Fibroblast of pulmonary artery (primary cell): Measurements from ENCODE around the gene NUFIP1.

Experiments
- DNase-seq: peaks from one replicate; pipeline ENCODE4 v3.0.0-alpha.2; 2010; ENCODE audit warnings: low read depth
- H3K4me3 ChIP-seq: replicated peaks from 2 replicates; pipeline ENCODE4 v1.5.1; 2011; ENCODE audit warnings: low read depth, mild to moderate bottlenecking, control low read depth, low read length, moderate library complexity
- CTCF ChIP-seq: IDR thresholded peaks from 2 replicates; pipeline ENCODE4 v1.5.1; 2011; ENCODE audit warnings: mild to moderate bottlenecking, control low read depth, low read length, inconsistent platforms; ENCODE audit errors: missing control alignments

NUFIP1 gene

DNA sequence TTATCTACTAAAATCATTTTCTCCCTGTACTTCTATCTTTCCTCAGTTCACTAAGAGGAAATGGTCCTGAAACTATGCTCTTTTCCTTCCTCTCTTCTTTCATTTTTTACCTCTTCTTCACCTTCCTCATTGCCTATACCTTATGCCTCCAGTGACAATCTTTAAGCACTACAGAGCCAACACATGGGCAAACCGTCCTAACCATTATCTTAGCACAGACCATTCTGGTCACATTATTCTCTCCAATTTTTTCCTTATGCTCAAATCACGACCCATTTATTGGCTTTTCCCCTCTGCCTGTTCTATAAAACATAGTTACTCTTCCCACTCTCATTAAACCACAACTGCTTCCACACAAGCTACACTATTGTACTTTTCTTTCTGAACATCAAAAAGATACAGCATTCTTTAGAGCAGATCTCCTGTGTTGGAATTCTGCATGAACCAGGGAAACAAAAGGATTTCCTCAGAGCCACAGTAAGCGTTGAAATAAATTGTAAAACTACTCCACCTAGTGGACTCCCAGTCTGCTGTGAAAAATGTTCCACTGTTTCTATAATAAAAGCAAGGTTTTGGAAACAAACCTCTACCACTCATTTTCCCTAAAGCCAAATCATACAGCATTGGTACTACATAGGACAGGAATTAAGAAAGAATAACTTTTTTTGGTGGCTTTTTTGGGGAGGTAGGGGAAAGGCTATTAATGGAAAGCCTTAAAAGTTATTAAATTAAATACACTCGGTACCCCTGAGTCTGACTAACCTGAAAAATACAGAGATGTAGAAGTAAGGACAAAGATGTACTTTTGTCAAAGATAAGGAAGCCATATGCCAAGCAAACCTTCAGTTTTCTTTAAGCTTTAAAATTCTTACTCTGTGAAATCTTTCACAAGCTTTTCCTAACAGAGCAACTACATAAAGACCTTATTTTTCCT is 19.5 kb downstream of the NUFIP1 start:
- no peak overlapping the region for H3K4me3 ChIP-seq
- peak; percentile 81 for DNase-seq
- TF ChIP-seq CTCF: peak; percentile 76

DNA sequence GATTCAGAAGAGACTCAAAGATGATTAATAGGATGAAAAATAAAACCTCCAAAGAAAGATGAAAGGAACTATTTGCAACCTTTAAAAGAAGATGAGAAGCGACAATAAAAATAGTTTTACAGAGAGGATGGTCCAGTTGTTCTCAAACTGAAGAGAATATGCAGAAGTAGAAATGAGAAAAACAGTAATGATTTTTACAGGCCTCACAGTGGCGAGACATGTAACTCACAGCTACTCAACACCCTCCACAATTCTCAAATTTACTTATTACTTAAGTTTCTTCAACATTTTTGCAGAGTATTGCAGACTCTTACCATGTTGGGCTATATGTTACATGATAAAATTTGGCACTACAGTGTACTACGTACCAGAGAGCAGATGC is 20.8 kb downstream of the NUFIP1 start:
- no peak overlapping the region for H3K4me3 ChIP-seq
- no peak for DNase-seq
- no peak for TF ChIP-seq CTCF

- no peak overlapping the region for H3K4me3 ChIP-seq
- peak; percentile 63 for DNase-seq
- peak; percentile 56 for TF ChIP-seq CTCF
Measured at GRCh38 chr13:44967704-44968433, 21.4 kb downstream of the NUFIP1 start.

DNA sequence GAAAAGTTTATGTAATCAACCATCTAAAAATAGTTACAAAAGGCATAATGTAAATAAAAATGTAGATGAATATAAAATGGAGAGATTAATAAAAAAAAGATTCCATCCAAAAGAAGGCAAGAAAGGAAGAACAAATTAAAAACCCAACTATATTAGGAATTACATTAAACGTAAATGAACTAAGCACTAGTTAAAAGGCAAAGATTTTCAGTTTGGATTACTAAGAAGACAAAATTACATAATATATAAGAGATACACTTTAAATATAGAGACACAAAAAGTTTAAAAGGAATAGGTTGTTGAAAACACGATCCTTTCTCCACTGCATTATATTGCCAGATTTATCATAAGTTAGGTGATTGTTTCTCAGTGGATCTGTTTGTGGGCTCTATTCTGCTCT is 27.3 kb downstream of the NUFIP1 start:
- TF ChIP-seq CTCF: no peak
- DNase-seq: no peak
- no peak overlapping the region for H3K4me3 ChIP-seq

DNA sequence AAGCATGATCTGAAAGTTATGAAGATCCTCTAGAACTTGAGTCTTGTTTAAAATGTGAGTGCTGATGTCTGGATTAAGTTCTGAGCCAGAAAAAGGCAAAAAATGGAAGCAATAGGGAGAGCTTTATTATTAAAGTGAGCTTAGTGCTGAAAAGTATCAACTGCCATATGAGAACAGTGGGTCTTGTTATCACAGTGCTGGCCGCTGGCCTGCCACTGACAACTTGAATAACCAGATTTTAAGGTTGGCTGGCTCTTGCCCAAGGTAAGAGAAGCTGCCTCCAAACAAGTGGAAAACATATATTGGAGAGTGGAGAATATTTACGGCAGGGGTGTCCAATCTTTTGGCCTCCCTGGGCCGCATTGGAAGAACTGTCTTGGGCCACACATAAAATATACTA is 33.9 kb downstream of the NUFIP1 start:
- H3K4me3 ChIP-seq: no peak overlapping the region
- TF ChIP-seq CTCF: no peak
- no peak for DNase-seq

DNA sequence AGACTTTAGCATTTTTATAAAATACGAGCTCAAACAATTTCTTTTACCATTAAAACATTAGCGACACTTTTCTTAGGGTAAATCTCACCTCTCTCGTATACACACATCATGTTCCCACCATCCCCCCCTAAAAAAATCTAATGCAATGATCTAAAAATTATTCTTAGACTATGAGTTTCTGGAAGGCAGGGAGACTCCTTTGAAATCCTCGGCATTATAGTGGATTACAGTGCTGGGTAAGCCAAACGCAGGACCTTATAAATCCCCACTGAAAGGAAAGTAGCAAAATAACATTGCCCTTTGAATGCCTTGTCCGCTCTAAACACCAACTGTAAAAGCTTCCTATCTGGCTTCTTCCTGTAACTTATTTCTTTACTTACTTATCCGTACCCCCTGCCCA is 35.0 kb downstream of the NUFIP1 start:
- no peak for TF ChIP-seq CTCF
- DNase-seq: no peak

More for the DNA sequence above, 35.0 kb downstream of the NUFIP1 start:
- H3K4me3 ChIP-seq: no peak overlapping the region
